Retinal pigment epithelial cell (primary cell): ENCODE data around the gene EED.
A peak's percentile ranks its signal among the peaks of the same experiment; 100 is the strongest.
"Not testable (repeated sequence)": the region's sequence is repeated elsewhere in the genome, so short reads cannot be mapped to it uniquely, and the experiment has no call there.

Experiments
- DNase-seq: peaks from one replicate; pipeline ENCODE4 v3.0.0-alpha.2; 2010; ENCODE audit warnings: low read depth
- H3K4me3 ChIP-seq: 2 replicates; pipeline ENCODE4 v1.5.1; 2011; ENCODE audit warnings: mild to moderate bottlenecking, low read length, control low read depth, moderate library complexity
- TF ChIP-seq, protein P1 (sequence below): conservative IDR thresholded peaks from 2 replicates; pipeline ENCODE4 v1.5.1; 2011; ENCODE audit warnings: low read depth, low read length, control low read depth, inconsistent platforms

Gene EED

DNA sequence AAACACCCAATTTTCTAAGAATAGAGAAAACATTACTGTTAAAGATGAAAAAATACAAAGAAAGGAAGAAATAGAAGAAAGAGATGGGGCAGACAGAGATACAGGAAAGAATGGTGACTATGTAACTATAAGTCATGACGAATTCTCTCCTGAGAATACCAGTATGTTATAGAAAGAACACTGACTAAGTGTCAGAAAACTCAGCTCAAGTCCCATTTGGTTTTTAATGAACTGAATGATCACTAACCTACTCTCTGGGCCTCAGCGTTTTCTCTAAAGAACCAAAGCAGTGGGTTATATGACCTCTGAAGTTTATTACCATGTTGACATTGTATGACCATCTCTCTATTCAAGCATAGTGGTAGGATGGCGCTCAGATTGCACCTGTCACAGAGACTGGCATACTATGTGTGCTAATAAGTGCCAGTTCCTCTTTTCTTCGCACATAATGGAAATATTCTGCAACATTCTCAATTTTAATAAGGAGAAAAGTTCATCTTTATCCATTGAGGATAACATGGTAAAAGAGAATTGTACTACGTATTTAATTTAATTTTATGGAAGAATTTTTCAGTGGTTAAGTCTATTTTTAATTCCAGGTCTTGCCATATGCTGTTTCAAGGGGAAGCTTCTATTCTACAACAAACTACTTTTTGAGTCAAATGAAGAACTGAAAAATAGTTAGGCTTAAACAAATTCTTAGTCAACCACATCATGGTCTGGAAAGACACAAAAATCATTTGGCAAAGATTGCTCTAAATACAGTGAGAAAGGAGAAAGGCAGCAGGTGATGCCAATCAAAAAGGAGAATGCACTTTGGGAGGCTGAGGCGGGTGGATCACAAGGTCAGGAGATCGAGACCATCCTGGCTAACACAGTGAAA lies 25.0 kb upstream of the EED start:
- no peak for DNase-seq
- no peak overlapping the region for H3K4me3 ChIP-seq
- TF ChIP-seq, protein P1, sequence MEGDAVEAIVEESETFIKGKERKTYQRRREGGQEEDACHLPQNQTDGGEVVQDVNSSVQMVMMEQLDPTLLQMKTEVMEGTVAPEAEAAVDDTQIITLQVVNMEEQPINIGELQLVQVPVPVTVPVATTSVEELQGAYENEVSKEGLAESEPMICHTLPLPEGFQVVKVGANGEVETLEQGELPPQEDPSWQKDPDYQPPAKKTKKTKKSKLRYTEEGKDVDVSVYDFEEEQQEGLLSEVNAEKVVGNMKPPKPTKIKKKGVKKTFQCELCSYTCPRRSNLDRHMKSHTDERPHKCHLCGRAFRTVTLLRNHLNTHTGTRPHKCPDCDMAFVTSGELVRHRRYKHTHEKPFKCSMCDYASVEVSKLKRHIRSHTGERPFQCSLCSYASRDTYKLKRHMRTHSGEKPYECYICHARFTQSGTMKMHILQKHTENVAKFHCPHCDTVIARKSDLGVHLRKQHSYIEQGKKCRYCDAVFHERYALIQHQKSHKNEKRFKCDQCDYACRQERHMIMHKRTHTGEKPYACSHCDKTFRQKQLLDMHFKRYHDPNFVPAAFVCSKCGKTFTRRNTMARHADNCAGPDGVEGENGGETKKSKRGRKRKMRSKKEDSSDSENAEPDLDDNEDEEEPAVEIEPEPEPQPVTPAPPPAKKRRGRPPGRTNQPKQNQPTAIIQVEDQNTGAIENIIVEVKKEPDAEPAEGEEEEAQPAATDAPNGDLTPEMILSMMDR: no peak

- no peak overlapping the region for H3K4me3 ChIP-seq
- DNase-seq: no peak
- TF ChIP-seq, protein P1: no peak
These were observed 23.9 kb upstream of the EED start for GRCh38 chr11:86220653-86221052.

GRCh38 chr11:86222081-86222480 lies 22.5 kb upstream of the EED start:
- no peak for DNase-seq
- TF ChIP-seq, protein P1: no peak
- H3K4me3 ChIP-seq: no peak overlapping the region

DNA sequence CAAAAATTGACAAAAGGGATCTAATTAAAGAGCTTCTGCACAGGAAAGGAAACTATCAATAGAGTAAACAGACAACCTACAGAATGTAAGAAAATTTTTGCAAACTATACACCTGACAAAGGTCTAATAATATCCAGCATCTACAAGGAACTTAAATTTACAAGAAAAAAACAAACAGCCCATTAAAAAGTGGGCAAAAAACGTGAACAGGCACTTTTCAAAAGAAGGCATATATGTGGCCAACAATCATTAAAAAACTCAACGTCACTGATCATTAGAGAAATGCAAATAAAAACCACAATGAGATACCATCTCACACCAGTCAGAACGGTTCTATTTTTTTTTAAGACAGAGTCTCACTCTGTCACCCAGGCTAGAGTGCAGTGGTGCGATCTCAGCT lies 20.0 kb upstream of the EED start:
- DNase-seq, H3K4me3 ChIP-seq: not testable (repeated sequence)

DNA sequence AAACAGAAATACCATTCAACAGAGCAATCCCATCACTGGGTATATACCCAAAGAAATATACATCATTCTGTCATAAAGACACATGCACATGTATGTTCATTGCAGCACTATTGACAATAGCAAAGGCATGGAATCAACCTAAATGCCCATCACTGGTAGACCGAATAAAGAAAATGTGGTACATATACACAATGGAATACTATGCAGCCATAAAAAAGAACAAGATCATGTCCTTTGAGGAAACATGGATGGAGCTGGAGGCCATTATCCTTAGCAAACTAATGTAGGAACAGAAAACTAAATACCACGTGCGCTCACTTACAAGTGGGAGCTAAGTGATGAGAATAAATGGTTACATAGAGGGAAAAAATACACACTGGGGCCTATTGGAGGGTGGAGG lies 19.2 kb upstream of the EED start:
- DNase-seq, H3K4me3 ChIP-seq: not testable (repeated sequence)

DNA sequence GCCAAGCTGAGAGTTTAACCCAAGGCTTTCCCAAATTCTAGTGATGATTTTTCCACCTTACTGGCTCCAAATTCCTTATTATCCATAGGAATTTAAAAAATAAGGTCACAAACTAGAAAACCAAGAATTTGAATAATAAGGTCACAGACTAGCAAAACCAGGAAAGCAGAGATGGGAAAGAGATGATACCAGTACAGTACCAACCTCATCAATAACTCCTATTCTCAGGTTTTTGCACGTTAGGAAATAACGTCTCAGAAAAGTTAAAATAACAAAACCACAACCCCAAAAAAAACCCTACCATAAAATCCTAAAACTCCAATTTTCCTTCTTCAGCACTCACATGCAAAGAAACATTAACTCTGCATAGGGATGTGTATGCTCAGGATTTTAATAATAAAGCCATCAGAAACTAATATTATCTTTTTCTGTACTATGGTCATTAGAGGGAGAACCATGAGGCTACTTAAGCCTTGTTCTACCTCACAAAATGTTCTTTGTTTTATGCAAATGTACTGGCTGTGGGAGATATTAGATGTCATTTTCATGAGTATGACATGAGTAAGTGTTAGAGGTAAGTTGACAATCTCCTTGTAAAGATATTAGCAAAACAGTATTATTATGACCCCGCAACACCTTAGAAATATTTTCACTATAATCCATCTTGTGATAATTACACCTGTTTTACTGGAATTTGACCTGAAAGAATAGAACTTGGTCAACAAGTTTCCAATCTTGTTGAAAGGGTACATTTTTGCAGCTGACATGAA lies 16.1 kb upstream of the EED start:
- TF ChIP-seq, protein P1: no peak
- no peak overlapping the region for H3K4me3 ChIP-seq
- no peak for DNase-seq

GRCh38 chr11:86229039-86229330 lies 15.6 kb upstream of the EED start:
- DNase-seq: not testable (repeated sequence)

DNA sequence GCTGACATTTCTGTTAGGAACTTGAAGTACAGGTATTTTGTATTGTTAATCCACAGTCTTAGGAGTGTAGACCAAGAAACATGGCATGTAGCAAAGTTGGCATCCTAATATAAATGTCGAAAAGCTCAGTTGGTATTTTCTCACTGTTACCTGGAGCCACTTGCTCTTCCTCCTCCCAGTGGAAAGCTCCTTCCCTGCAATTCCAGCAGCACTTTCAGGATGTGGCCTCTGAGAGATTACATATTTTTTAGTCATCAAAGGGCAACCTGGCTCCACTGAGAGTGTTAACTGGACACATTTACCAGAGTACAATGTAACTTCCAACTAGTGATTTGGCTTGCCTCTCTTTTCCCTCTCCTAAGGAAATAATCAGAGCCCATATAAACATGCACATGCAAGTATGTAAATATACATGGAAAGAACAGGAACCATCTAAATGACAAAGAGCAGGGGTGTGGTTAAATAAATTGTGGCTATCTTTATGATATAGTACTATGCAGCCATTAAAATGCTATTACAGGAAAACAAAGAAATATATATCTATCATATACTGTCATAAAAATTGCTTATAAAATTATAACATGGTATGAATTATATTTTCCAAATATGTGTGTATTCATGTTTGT lies 14.3 kb upstream of the EED start:
- DNase-seq: no peak
- no peak overlapping the region for H3K4me3 ChIP-seq
- TF ChIP-seq, protein P1: peak; percentile 24

More at GRCh38 chr11:86229039-86229330, 15.6 kb upstream of the EED start:
- H3K4me3 ChIP-seq: not testable (repeated sequence)
